Spleen (tissue), 11 donors: ENCODE data around the gene ARL15. TPM values are rescaled to one million over a fixed set of nuclear protein-coding genes. Genes with fewer than 3 reads are reported as not detected.

ENCODE experiments used
- DNase-seq: peaks from one replicate; pipeline ENCODE4 v3.0.0-alpha.2; 2020
- H3K27ac ChIP-seq, 8 donors: fragments of 200-600 bp; sonication (generic) in 7 of 8; 1 replicate in 4 of 8; 2 replicates in 4 of 8; pipeline versions ENCODE4 v1.5.0 to v1.8.0; 2016 to 2021; ENCODE audit warnings: inconsistent platforms in 4 of 8, mild to moderate bottlenecking in 4 of 8, moderate library complexity in 1 of 8
- H3K27me3 ChIP-seq, 7 donors: fragments of 200-600 bp; sonication (generic) in 6 of 7; replicated peaks in 1 of 7; 1 replicate in 4 of 7; 2 replicates in 3 of 7; pipeline versions ENCODE4 v1.5.0 to v1.8.0; 2016 to 2021; ENCODE audit warnings: inconsistent platforms in 3 of 7, mild to moderate bottlenecking in 1 of 7
- H3K36me3 ChIP-seq, 6 donors: fragments of 200-600 bp; sonication (generic) in 5 of 6; 1 replicate in 4 of 6; 2 replicates in 2 of 6; pipeline versions ENCODE4 v1.5.0 to v1.8.0; 2016 to 2021; ENCODE audit warnings: inconsistent platforms in 2 of 6
- H3K4me1 ChIP-seq, 6 donors: fragments of 200-600 bp; sonication (generic) in 5 of 6; 1 replicate in 3 of 6; 2 replicates in 3 of 6; pipeline versions ENCODE4 v1.5.0 to v1.8.0; 2016 to 2021; ENCODE audit warnings: inconsistent platforms in 3 of 6
- H3K4me3 ChIP-seq, 8 donors: fragments of 200-600 bp; sonication (generic) in 7 of 8; 1 replicate in 4 of 8; 2 replicates in 4 of 8; pipeline versions ENCODE4 v1.5.0 to v1.8.0; 2016 to 2021; ENCODE audit warnings: inconsistent platforms in 4 of 8, mild to moderate bottlenecking in 4 of 8, moderate library complexity in 2 of 8
- H3K9me3 ChIP-seq, 8 donors: fragments of 200-600 bp; sonication (generic) in 7 of 8; 1 replicate in 4 of 8; 2 replicates in 4 of 8; pipeline versions ENCODE4 v1.5.0 to v1.8.0; 2016 to 2021; ENCODE audit warnings: inconsistent platforms in 4 of 8
- POLR2A ChIP-seq, 3 donors: fragments of 450-650 bp; IDR thresholded peaks; one replicate each; pipeline ENCODE4 v1.5.1; 2017; ENCODE audit warnings: antibody characterized with exemption in 3 of 3, mild to moderate bottlenecking in 1 of 3
- POLR2AphosphoS5 ChIP-seq, 3 donors: sonication (generic); formaldehyde crosslinking; IDR thresholded peaks; one replicate each; pipeline ENCODE4 v1.5.1; 2017; ENCODE audit warnings: antibody characterized with exemption in 3 of 3
- WGBS, 5 donors: extraction: QIAGEN DNeasy Blood & Tissue Kit in 3 of 5; methylation state at CpG; one replicate each; pipeline versions ENCODE4 v1.1.5 to v1.1.7; 2013 to 2018; 5-methylcytosine and 5-hydroxymethylcytosine counted together
- intact Hi-C: fragments of 100-400 bp; cut with DNase I; formaldehyde crosslinking; loops from one replicate; pipeline ENCODE4 v1.15.0; 2023; ENCODE audit warnings: low total_unique reads
- polyA plus RNA-seq, 3 donors: library from polyadenylated mRNA; stranded (reverse); fragments of 200-250 nt; gene quantifications; one replicate each; pipeline ENCODE4 v1.2.1, GENCODE V29; 2013
- total RNA-seq, 7 donors: library from RNA; depleted of rRNA in 3 of 7; stranded (reverse); fragments of >200 nt in 3 of 7; fragmentation: NEBNext Ultra II Directional in 4 of 7; extraction: Animal tissue kit (Norgen Biotek cat#: 25700) in 4 of 7; gene quantifications; one replicate each; pipeline versions ENCODE4 v1.1.0 to v1.2.1, GENCODE V29; 2016 to 2021
- TF ChIP-seq, protein P1 (sequence below), 11 experiments: fragments of 200-600 bp in 7 of 11; fragments of 450-650 bp in 4 of 11; sonication (generic) in 4 of 11; IDR thresholded peaks in 8 of 11; conservative IDR thresholded peaks in 3 of 11; 1 replicate in 7 of 11; 2 replicates in 4 of 11; pipeline versions ENCODE4 v1.4.0 to v1.8.0; 2016 to 2021; ENCODE audit warnings: antibody characterized with exemption in 11 of 11, inconsistent platforms in 4 of 11, mild to moderate bottlenecking in 1 of 11
- donor health status: healthy with polysubstance abuse.
- donor health status: DM: no; HTN: no; CAD: no; lungs with moderate emphysema.
- donor health status: DM: no; HTN: no; CAD: no.
- donor health status: Bipolar disorder and iron deficiency.
- donor health status: healthy.
- donor health status: DM: no; HTN: no; CAD: no.
- donor health status: DM: yes; HTN: yes; CAD: no.

ARL15 gene
- total and polyA plus RNA-seq, 10 donors = 6.3 to 70.2 (median 37.1) TPM

DNA sequence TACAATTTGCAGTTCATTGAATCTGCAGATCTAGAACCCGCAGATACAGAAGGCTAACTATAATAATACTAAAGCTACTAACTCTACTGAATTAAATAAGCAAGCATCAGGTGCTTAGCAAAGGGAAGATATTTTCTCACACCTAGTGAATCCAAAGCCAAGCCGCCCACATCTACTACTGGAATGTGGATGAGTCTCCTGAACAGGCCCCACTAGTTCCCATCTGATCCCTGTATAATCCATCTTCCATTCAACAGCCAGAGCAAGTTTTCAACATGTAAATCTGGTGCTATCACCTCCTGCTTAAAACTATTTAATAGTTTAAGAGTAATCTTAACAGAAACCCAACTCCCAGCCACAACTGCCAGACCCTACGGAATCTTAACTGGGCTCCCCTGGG is 18.9 kb downstream of the ARL15 start:
- no peak for DNase-seq
- no peak for TF ChIP-seq POLR2A (IDR thresholded peaks at IDR 0.05)
- TF ChIP-seq, protein P1, sequence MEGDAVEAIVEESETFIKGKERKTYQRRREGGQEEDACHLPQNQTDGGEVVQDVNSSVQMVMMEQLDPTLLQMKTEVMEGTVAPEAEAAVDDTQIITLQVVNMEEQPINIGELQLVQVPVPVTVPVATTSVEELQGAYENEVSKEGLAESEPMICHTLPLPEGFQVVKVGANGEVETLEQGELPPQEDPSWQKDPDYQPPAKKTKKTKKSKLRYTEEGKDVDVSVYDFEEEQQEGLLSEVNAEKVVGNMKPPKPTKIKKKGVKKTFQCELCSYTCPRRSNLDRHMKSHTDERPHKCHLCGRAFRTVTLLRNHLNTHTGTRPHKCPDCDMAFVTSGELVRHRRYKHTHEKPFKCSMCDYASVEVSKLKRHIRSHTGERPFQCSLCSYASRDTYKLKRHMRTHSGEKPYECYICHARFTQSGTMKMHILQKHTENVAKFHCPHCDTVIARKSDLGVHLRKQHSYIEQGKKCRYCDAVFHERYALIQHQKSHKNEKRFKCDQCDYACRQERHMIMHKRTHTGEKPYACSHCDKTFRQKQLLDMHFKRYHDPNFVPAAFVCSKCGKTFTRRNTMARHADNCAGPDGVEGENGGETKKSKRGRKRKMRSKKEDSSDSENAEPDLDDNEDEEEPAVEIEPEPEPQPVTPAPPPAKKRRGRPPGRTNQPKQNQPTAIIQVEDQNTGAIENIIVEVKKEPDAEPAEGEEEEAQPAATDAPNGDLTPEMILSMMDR (IDR thresholded peaks at IDR 0.05 in 8 of 11, conservative IDR thresholded peaks at IDR 0.05 in 3 of 11) = no peak
- no peak for TF ChIP-seq POLR2AphosphoS5 (IDR thresholded peaks at IDR 0.05)
- Histone ChIP-seq H3K36me3 (no peaks in the 10 kb centered on the region), H3K27me3 (no peaks in the 10 kb centered on the region), H3K4me3 (no peak overlapping the region), H3K27ac (no peak overlapping the region), H3K4me1 (peaks cover 6 to 29% (median 17%) of the 10 kb centered on the region in 6 donors), H3K9me3 (peaks cover 0 to 20% (median 10%) of the 10 kb centered on the region in 8 donors)
- intact Hi-C loops = no loop called here
- WGBS, 5 donors = 66 to 99% (median 89%) methylated on average over 3 of the region's 3 CpGs

DNA sequence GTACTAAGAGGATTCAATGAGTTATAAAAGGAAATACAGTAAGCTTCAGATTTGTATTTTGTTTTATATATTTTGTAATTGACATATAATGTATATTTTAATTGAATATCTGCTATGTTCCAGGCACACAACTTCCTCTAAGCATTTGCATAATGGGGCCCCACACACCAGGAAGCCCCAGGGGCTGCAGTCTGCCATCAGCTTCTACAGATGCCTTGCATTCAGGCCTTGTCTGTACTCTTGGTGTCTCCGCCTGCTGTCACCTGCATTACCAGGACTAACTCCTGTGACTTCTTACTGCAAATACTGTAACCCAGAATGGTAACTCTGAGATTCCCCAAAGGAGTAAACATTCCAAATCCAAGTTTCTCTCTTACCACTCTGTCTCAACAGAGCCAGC is 20.6 kb downstream of the ARL15 start:
- peaks cover 0 to 16% (median 2%) of the 10 kb centered on the region in 6 donors for H3K4me1 ChIP-seq
- peaks cover 0 to 20% (median 10%) of the 10 kb centered on the region in 8 donors for H3K9me3 ChIP-seq
- no peak overlapping the region for H3K27ac ChIP-seq
- no peak overlapping the region for H3K4me3 ChIP-seq
- intact Hi-C loops = no loop called here
- no peaks in the 10 kb centered on the region for H3K36me3 ChIP-seq
- 95 to 100% (median 100%) methylated on average over 1 of the region's 1 CpG for WGBS, 5 donors
- TF ChIP-seq POLR2A (IDR thresholded peaks at IDR 0.05) (no peak), POLR2AphosphoS5 (IDR thresholded peaks at IDR 0.05) (no peak)
- TF ChIP-seq, protein P1 (IDR thresholded peaks at IDR 0.05 in 8 of 11, conservative IDR thresholded peaks at IDR 0.05 in 3 of 11) = no peak
- DNase-seq = no peak
- H3K27me3 ChIP-seq = no peaks in the 10 kb centered on the region

DNA sequence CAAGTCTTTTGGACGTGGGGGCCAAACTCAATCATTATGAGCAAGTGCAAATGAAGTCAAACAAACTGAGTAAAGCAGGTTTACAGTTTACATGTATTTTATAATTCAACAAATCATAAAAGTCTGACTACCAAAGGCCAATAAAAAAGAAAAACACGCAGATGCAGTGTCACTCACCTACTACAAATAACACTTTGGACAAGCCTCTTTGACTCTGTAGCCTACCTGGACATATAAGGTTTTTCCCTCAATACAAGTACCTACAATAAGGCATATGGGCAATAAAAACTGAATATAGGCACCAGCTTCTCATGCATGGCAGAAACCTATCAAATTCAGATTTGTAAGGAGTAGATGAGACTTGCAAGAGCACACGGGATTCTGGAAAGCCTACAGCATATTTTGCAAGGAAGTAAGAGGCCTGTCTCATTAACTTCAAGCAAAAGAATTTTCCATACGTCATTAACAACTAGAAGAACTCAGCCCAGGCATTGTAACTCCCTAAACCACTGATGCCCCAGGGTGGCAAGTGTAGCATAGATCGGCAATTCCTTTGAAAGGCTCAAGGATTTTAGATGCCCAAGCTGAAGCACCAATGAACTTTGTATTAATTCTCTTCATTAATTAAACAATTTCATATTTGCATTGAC is 21.7 kb downstream of the ARL15 start:
- Histone ChIP-seq H3K4me1 (peaks cover 0 to 16% (median 0%) of the 10 kb centered on the region in 6 donors), H3K36me3 (no peaks in the 10 kb centered on the region), H3K27me3 (no peaks in the 10 kb centered on the region), H3K9me3 (peaks cover 0 to 20% (median 10%) of the 10 kb centered on the region in 8 donors), H3K27ac (no peak overlapping the region), H3K4me3 (no peak overlapping the region)
- intact Hi-C loops = no loop called here
- TF ChIP-seq POLR2A (IDR thresholded peaks at IDR 0.05) (no peak), POLR2AphosphoS5 (IDR thresholded peaks at IDR 0.05) (no peak)
- TF ChIP-seq, protein P1 (IDR thresholded peaks at IDR 0.05 in 8 of 11, conservative IDR thresholded peaks at IDR 0.05 in 3 of 11) = no peak
- WGBS, 5 donors = 73 to 96% (median 93%) methylated on average over 5 of the region's 5 CpGs
- DNase-seq = no peak

DNA sequence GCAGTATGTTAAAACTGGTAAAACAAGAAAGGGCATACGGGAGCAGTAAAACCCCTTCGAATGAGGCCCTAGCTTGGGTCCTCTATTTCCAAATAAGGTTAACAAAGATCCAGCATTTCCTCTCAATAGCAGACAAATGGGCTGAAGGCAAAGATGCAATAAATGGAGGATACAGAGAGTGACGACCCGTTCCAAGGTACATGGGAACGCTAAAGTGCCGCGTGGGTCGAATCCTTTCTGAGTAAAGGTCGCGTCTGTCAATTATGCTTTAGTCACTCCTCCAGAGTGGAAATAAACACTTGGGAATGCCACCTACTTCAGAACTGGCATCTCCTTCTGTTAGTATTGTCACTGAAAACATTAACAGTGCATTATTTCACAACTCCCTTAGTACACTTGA is 24.7 kb downstream of the ARL15 start:
- WGBS, 5 donors = 67 to 85% (median 73%) methylated on average over 10 of the region's 10 CpGs
- Histone ChIP-seq H3K4me3 (no peak overlapping the region), H3K27ac (no peak overlapping the region), H3K27me3 (no peaks in the 10 kb centered on the region), H3K36me3 (no peaks in the 10 kb centered on the region), H3K9me3 (peaks cover 0 to 20% (median 13%) of the 10 kb centered on the region in 8 donors), H3K4me1 (peaks cover 0 to 16% (median 0%) of the 10 kb centered on the region in 6 donors)
- intact Hi-C loops = no loop called here
- no peak for DNase-seq
- TF ChIP-seq POLR2A (IDR thresholded peaks at IDR 0.05) (no peak), POLR2AphosphoS5 (IDR thresholded peaks at IDR 0.05) (no peak)
